Left lung (tissue), 10 donors: Measurements from ENCODE around the gene TRPM1. TPM values are rescaled to one million over a fixed set of nuclear protein-coding genes. Genes with fewer than 3 reads are reported as not detected.

Source experiments
- ATAC-seq: fragments of 200-7000 bp; cut with Tn5 transposase; one replicate; pipeline ENCODE4 v1.9.1; 2020; ENCODE audit warnings: moderate library complexity
- DNase-seq, 4 donors: peaks; one replicate each; pipeline ENCODE4 v3.0.0-alpha.2; 2013 to 2020
- H3K27ac ChIP-seq, 2 donors: fragments of 200-600 bp; sonication (generic) in 1 of 2; one replicate each; pipeline versions ENCODE4 v1.5.0 to v1.8.0; 2020 to 2021
- H3K27me3 ChIP-seq, 2 donors: fragments of 200-600 bp; sonication (generic) in 1 of 2; one replicate each; pipeline versions ENCODE4 v1.5.0 to v1.8.0; 2020 to 2021
- H3K36me3 ChIP-seq, 2 donors: fragments of 200-600 bp; sonication (generic) in 1 of 2; one replicate each; pipeline versions ENCODE4 v1.5.0 to v1.8.0; 2020 to 2021
- H3K4me1 ChIP-seq, 2 donors: fragments of 200-600 bp; one replicate each; pipeline ENCODE4 v1.8.0; 2021
- H3K4me3 ChIP-seq, 2 donors: fragments of 200-600 bp; sonication (generic) in 1 of 2; one replicate each; pipeline versions ENCODE4 v1.5.0 to v1.8.0; 2020 to 2021; ENCODE audit warnings: mild to moderate bottlenecking in 1 of 2
- H3K9me3 ChIP-seq, 2 donors: fragments of 200-600 bp; sonication (generic) in 1 of 2; one replicate each; pipeline versions ENCODE4 v1.5.0 to v1.8.0; 2020 to 2021
- intact Hi-C, 2 donors: fragments of 100-400 bp; cut with DNase I; formaldehyde crosslinking; loops; one replicate each; pipeline versions ENCODE4 v1.11.2 to v1.14.2; 2022
- polyA plus RNA-seq, 6 donors: library from polyadenylated mRNA; unstranded; fragments of 120-200 nt; gene quantifications; one replicate each; pipeline ENCODE4 v1.2.1, GENCODE V29; 2013; ENCODE audit not compliant: insufficient read length in 6 of 6
- total RNA-seq, 2 donors: library from RNA; stranded (reverse); fragmentation: NEBNext Ultra II Directional; extraction: Animal tissue kit (Norgen Biotek cat#: 25700); gene quantifications; one replicate each; pipeline ENCODE4 v1.2.1, GENCODE V29; 2021
- TF ChIP-seq, protein P1 (sequence below), 2 donors: fragments of 200-600 bp; sonication (generic) in 1 of 2; IDR thresholded peaks; one replicate each; pipeline versions ENCODE4 v1.5.0 to v1.8.0; 2021; ENCODE audit warnings: antibody characterized with exemption in 2 of 2
- donor health status: DM: no; HTN: yes; CAD: no.
- donor health status: DM: no; HTN: no; CAD: no.

The TRPM1 gene
- total and polyA plus RNA-seq, 8 donors = 0.03 to 0.04 TPM; not detected in 6

DNA sequence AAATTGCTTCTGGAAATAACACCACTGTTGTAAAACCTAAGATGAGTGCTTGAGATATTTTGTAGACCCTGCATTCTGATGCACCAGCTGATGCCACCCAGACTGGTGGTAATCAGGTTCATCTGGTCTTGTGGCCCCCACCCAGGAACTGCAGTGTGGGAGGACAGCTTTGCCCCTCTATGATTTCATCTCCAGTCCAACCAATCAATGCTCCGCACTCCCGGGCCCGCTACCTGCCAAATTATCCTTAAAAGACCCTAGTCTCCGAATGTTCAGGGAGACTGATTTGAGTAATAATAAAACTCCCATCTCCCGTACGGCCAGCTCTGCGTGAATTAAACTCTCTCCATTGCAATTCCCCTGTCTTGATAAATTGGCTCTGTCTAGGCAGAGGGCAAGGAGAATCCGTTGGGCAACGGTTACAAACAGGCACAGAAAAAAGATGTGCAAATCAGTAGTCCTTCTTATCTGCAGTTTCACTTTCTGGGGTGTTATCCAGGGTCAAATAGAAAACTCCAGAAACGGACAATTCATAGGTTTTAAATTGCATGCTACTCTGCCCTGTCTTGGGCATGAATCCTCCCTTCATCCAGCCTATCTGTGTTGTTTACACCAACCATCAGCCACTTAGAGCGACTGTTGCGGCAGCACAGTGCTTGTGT is 29.2 kb upstream of the TRPM1 start:
- Histone ChIP-seq H3K27me3 (no peaks in the 10 kb centered on the region), H3K4me1 (peaks cover 0 to 9% of the 10 kb centered on the region in 2 donors), H3K9me3 (no peaks in the 10 kb centered on the region), H3K4me3 (no peak overlapping the region), H3K36me3 (no peaks in the 10 kb centered on the region), H3K27ac (no peak overlapping the region)
- TF ChIP-seq, protein P1, sequence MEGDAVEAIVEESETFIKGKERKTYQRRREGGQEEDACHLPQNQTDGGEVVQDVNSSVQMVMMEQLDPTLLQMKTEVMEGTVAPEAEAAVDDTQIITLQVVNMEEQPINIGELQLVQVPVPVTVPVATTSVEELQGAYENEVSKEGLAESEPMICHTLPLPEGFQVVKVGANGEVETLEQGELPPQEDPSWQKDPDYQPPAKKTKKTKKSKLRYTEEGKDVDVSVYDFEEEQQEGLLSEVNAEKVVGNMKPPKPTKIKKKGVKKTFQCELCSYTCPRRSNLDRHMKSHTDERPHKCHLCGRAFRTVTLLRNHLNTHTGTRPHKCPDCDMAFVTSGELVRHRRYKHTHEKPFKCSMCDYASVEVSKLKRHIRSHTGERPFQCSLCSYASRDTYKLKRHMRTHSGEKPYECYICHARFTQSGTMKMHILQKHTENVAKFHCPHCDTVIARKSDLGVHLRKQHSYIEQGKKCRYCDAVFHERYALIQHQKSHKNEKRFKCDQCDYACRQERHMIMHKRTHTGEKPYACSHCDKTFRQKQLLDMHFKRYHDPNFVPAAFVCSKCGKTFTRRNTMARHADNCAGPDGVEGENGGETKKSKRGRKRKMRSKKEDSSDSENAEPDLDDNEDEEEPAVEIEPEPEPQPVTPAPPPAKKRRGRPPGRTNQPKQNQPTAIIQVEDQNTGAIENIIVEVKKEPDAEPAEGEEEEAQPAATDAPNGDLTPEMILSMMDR (IDR thresholded peaks at IDR 0.05) = no peak
- DNase-seq (no peak), ATAC-seq (no peak)
- intact Hi-C loops = no loop called here

DNA sequence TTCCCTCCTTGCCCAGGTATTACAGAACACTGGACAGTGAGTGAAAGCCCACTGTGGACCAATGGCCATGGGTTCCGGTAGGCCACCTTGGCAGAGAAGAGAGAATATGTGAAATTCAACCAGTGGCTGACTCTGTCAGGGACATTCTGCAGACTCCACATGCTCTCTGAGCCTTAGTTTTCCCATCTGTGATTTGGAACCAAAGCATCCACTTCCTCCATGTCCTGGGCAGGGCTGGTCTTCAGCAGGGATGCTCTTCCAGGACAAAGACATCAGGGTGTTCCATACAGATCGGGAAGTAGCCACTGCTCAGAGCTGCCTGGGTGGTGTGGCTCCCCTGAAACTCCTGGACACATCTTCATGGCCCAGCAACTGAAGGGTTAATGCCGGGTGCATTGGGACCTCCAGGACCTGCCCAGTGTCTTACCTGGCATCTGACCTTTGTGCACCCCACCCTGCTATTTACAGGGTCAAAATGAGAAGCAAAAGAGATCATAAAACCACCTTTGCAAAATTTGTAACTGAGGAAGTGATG is 28.3 kb upstream of the TRPM1 start:
- H3K27ac ChIP-seq = no peak overlapping the region
- intact Hi-C loops = no loop called here

DNA sequence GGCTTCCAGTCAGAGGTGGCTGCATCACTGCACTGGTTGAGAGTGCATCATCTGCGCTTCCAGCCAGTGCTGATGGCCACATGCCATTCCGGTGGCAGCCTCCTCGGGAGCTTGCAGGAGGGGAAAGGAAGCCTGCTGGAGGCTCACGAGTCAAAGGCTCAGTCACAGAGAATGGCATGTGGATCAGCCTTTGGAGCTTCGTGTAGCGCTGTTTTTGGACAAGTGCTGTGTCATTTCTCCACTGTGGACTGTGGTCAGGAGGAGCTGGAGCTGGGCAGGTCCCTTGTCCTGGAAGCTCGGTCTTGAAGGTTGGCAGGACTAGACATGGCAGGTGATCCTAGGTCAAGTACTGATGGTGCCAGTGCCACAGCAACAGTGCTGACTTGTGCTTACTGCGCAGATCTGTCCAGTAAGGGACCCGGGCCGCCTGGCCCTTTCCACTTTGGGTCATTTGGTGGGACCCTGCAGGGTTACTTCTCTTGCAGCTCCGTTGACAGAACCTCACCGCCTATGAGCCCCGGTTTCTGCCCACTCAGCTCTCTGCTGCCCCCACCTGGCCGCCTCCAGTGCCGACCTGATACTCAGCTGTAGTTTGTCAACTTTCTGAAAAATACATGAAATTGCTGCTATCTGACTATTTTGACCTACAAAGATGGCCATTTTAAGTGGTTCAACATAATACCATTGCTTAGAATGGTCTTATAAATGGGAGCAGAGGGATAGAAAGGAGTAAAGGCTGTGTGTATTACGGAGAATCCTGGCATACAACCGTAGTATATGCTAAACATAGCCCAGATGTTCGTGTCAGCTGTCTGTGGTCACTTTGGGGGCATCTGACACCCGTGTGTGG is 27.6 kb upstream of the TRPM1 start:
- ATAC-seq (peak; percentile 98), DNase-seq (peak; percentile 33 to 96 (median 70))
- no peak overlapping the region for H3K4me3 ChIP-seq
- no peaks in the 10 kb centered on the region for H3K36me3 ChIP-seq
- TF ChIP-seq, protein P1 (IDR thresholded peaks at IDR 0.05) = peak; percentile 87 to 93
- no peaks in the 10 kb centered on the region for H3K9me3 ChIP-seq
- no peaks in the 10 kb centered on the region for H3K27me3 ChIP-seq
- no peak overlapping the region for H3K27ac ChIP-seq
- intact Hi-C loops = no loop called here
- H3K4me1 ChIP-seq = peaks cover 0 to 9% of the 10 kb centered on the region in 2 donors

More for the DNA sequence above, 28.3 kb upstream of the TRPM1 start:
- no peak for ATAC-seq
- TF ChIP-seq, protein P1 (IDR thresholded peaks at IDR 0.05) = no peak
- no peaks in the 10 kb centered on the region for H3K27me3 ChIP-seq
- no peaks in the 10 kb centered on the region for H3K36me3 ChIP-seq
- no peaks in the 10 kb centered on the region for H3K9me3 ChIP-seq
- H3K4me3 ChIP-seq = no peak overlapping the region
- no peak for DNase-seq
- peaks cover 0 to 9% of the 10 kb centered on the region in 2 donors for H3K4me1 ChIP-seq

DNA sequence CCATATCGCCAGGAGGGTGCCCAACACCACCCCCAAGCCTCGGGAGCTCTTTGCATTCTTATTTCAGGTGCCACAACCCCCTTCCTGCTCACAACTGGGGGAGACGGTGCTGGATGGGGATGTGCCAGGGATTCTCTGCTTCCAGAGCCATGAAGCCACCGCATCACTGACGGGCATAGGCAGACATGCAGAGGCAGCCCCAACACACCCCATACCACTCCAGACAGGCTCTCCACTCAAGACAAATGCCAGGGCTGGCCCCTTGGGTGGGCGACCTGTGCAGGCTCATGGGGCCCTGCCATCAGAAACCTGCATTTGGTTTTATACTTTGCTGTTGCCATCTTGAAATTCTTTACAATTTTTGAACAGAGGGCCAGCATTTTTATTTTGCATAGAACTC is 27.0 kb upstream of the TRPM1 start:
- Histone ChIP-seq H3K36me3 (no peaks in the 10 kb centered on the region), H3K27ac (no peak overlapping the region), H3K9me3 (no peaks in the 10 kb centered on the region), H3K4me1 (peaks cover 0 to 9% of the 10 kb centered on the region in 2 donors), H3K27me3 (no peaks in the 10 kb centered on the region), H3K4me3 (no peak overlapping the region)
- TF ChIP-seq, protein P1 (IDR thresholded peaks at IDR 0.05) = no peak
- ATAC-seq (no peak), DNase-seq (no peak)
- intact Hi-C loops = no loop called here
